WTC11 (cell line): ENCODE data around the gene CCDC127.

Experiments
- CREB1 ChIP-seq: sonication (generic); formaldehyde crosslinking; IDR thresholded peaks from 2 replicates; pipeline ENCODE4 v1.8.0; 2023; ENCODE audit warnings: mild to moderate bottlenecking, missing genetic modification reagents
- FOXK1 ChIP-seq: sonication (generic); formaldehyde crosslinking; IDR thresholded peaks from 2 replicates; pipeline ENCODE4 v1.8.0; 2022; ENCODE audit warnings: mild to moderate bottlenecking, moderate library complexity, missing genetic modification reagents
- FOXP1 ChIP-seq: sonication (generic); formaldehyde crosslinking; IDR thresholded peaks from 2 replicates; pipeline ENCODE4 v1.8.0; 2022; ENCODE audit warnings: missing genetic modification reagents, mild to moderate bottlenecking, moderate library complexity, borderline replicate concordance
- NR2C2 ChIP-seq: sonication (generic); formaldehyde crosslinking; IDR thresholded peaks from 2 replicates; pipeline ENCODE4 v1.8.0; 2022; ENCODE audit warnings: mild to moderate bottlenecking, missing genetic modification reagents
- NR3C1 ChIP-seq: sonication (generic); formaldehyde crosslinking; conservative IDR thresholded peaks from 2 replicates; pipeline ENCODE4 v1.8.1; 2023; ENCODE audit warnings: low read depth, mild to moderate bottlenecking, missing genetic modification reagents
- TCF7 ChIP-seq: sonication (generic); formaldehyde crosslinking; IDR thresholded peaks from 2 replicates; pipeline ENCODE4 v1.8.0; 2022; ENCODE audit warnings: mild to moderate bottlenecking, low read depth, missing genetic modification reagents, moderate library complexity
- ZNF671 ChIP-seq: fragments of 250-450 bp; sonication (Bioruptor Pico); IDR thresholded peaks from 2 replicates; pipeline ENCODE4 v1.8.0; 2021; ENCODE audit warnings: mild to moderate bottlenecking
- TF ChIP-seq, protein P1 (sequence below): fragments of 200-600 bp; IDR thresholded peaks from 2 replicates; pipeline ENCODE4 v1.8.0; 2022; ENCODE audit warnings: antibody characterized with exemption
- TF ChIP-seq, protein P2 (sequence below): sonication (generic); formaldehyde crosslinking; IDR thresholded peaks from 2 replicates; pipeline ENCODE4 v1.8.1; 2023; ENCODE audit warnings: mild to moderate bottlenecking, missing genetic modification reagents, moderate library complexity
- TF ChIP-seq, protein P3 (sequence below): sonication (generic); formaldehyde crosslinking; IDR thresholded peaks from 2 replicates; pipeline ENCODE4 v1.8.1; 2022; ENCODE audit warnings: low read depth, mild to moderate bottlenecking, moderate library complexity, missing genetic modification reagents, borderline replicate concordance
- TF ChIP-seq, protein P4 (sequence below): sonication (generic); formaldehyde crosslinking; IDR thresholded peaks from 2 replicates; pipeline ENCODE4 v1.8.1; 2022; ENCODE audit warnings: low read depth, missing genetic modification reagents, borderline replicate concordance
- TF ChIP-seq, protein P5 (sequence below): sonication (generic); formaldehyde crosslinking; IDR thresholded peaks from 2 replicates; pipeline ENCODE4 v1.8.0; 2022; ENCODE audit warnings: mild to moderate bottlenecking, missing genetic modification reagents
- TF ChIP-seq, protein P6 (sequence below): sonication (generic); formaldehyde crosslinking; conservative IDR thresholded peaks from 2 replicates; pipeline ENCODE4 v1.8.1; 2022; ENCODE audit warnings: mild to moderate bottlenecking, missing genetic modification reagents

DNA sequence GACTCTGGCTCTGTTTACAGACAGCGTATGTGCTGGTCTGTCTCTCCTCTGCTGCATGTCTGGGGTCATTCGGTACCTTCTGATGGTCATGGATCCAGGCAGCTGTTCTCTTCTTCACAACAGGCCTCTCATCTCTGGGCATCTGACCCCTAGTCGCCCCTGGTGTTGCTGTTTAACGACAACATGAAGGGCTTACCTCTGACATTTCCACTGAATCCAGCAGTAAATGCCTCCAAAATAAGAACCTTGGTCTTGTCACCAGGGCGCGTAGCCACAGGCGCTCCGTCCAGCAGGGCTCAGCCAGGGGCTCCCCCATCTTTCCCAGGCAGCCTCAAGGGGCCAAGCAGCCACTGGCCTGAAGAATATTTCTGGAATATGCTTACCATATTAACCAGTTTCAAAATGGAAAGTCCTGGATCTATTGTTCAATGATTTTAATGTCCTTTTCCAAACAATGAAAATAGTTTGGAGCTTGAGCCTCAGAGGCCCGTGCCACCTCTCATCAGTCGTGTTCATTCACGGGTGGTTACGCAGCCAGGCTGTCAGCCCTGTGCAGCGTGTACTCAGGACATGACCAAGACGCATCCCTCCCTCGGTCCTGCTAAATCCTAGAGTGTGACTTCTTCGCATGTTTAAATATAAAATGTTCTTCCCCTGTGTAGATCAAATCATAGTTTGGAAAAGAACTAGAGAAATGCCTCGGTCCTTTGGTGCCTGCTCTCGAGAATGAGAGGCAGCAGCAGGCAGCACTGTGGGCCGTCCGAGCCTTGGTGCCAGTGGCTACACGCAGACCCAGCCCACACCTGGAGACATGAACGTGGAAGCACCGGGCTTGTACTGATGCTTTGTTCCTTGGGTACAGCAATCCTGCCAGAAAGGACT lies 56.8 kb downstream of the CCDC127 start:
- TF ChIP-seq, protein P1, sequence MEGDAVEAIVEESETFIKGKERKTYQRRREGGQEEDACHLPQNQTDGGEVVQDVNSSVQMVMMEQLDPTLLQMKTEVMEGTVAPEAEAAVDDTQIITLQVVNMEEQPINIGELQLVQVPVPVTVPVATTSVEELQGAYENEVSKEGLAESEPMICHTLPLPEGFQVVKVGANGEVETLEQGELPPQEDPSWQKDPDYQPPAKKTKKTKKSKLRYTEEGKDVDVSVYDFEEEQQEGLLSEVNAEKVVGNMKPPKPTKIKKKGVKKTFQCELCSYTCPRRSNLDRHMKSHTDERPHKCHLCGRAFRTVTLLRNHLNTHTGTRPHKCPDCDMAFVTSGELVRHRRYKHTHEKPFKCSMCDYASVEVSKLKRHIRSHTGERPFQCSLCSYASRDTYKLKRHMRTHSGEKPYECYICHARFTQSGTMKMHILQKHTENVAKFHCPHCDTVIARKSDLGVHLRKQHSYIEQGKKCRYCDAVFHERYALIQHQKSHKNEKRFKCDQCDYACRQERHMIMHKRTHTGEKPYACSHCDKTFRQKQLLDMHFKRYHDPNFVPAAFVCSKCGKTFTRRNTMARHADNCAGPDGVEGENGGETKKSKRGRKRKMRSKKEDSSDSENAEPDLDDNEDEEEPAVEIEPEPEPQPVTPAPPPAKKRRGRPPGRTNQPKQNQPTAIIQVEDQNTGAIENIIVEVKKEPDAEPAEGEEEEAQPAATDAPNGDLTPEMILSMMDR = no peak
- TF ChIP-seq CREB1 (CRISPR knock-in tag) (no peak), NR2C2 (CRISPR knock-in tag) (no peak), ZNF671 (no peak), TCF7 (CRISPR knock-in tag) (no peak), NR3C1 (no peak), FOXP1 (CRISPR knock-in tag) (no peak), FOXK1 (CRISPR knock-in tag) (no peak)
- TF ChIP-seq, protein P2, sequence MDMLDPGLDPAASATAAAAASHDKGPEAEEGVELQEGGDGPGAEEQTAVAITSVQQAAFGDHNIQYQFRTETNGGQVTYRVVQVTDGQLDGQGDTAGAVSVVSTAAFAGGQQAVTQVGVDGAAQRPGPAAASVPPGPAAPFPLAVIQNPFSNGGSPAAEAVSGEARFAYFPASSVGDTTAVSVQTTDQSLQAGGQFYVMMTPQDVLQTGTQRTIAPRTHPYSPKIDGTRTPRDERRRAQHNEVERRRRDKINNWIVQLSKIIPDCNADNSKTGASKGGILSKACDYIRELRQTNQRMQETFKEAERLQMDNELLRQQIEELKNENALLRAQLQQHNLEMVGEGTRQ (CRISPR knock-in tag) = no peak
- TF ChIP-seq, protein P3, sequence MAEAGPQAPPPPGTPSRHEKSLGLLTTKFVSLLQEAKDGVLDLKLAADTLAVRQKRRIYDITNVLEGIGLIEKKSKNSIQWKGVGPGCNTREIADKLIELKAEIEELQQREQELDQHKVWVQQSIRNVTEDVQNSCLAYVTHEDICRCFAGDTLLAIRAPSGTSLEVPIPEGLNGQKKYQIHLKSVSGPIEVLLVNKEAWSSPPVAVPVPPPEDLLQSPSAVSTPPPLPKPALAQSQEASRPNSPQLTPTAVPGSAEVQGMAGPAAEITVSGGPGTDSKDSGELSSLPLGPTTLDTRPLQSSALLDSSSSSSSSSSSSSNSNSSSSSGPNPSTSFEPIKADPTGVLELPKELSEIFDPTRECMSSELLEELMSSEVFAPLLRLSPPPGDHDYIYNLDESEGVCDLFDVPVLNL (CRISPR knock-in tag) = no peak
- TF ChIP-seq, protein P4, sequence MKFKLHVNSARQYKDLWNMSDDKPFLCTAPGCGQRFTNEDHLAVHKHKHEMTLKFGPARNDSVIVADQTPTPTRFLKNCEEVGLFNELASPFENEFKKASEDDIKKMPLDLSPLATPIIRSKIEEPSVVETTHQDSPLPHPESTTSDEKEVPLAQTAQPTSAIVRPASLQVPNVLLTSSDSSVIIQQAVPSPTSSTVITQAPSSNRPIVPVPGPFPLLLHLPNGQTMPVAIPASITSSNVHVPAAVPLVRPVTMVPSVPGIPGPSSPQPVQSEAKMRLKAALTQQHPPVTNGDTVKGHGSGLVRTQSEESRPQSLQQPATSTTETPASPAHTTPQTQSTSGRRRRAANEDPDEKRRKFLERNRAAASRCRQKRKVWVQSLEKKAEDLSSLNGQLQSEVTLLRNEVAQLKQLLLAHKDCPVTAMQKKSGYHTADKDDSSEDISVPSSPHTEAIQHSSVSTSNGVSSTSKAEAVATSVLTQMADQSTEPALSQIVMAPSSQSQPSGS = no peak
- TF ChIP-seq, protein P5, sequence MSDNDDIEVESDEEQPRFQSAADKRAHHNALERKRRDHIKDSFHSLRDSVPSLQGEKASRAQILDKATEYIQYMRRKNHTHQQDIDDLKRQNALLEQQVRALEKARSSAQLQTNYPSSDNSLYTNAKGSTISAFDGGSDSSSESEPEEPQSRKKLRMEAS (CRISPR knock-in tag) = no peak
- TF ChIP-seq, protein P6, sequence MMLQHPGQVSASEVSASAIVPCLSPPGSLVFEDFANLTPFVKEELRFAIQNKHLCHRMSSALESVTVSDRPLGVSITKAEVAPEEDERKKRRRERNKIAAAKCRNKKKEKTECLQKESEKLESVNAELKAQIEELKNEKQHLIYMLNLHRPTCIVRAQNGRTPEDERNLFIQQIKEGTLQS (CRISPR knock-in tag) = no peak
